SKM-1 (cell line): ENCODE data around the gene TMC6.
"Not testable (repeated sequence)": the region's sequence is repeated elsewhere in the genome, so short reads cannot be mapped to it uniquely, and the experiment has no call there.

Experiments
- DNase-seq: peaks from one replicate; lab custom pipeline; 2025; ENCODE audit not compliant: unreplicated experiment; lab: John Stamatoyannopoulos, UW

TMC6 gene

DNA sequence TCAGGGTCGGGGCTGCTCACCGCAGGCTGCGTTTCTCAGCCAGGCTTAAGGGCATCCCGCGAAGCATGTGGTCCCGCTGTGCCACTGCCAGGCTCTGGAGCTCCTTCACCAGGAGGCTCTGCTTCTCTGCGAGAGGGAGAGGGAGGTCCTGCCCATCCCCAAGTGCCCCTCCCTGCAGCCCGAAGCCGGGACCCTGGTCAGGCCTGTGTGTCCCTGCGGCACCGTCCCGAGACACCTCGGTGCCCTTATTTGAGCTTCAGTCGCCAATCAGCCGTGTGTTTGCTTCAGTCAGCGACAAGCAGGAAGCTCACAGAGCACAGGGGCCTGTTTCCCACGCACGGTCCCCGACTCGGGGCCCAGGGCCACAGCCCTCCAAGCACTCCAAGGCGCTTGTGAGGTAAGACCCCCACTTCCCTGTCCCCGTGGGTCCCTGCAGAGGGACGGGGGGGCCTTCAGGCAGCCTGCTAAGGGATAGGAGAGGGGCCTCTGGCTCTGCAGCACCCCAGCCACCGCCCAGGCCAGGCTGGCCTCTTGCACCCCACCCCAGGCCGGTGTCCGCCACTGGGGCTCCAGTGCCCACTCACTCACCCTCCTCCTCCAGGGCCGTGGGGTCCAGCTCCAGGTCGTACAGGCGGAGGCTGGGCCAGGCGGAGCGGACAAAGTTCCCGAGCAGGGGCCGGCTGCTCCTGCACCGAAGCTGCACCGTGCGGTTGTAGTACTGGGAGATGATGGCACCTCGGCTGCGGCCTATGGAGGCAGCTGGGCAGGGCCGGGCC lies 3.2 kb downstream of the TMC6 start:
- no peak for DNase-seq

DNA sequence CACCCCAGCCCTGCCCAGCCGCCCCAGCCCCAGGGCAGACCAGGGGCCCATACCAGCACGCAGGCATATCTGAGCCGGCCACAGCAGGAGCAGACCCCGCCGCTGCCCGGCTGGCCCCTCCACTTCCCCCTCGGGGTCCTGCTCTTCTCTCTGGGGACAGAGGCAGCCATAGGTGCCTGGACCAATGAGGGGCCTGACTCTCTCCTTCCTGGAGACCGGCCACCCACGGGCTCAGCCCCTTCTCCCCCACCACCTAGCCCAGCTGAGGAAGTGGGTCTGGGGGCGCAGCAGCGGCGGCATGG lies 3.8 kb downstream of the TMC6 start:
- no peak for DNase-seq

DNA sequence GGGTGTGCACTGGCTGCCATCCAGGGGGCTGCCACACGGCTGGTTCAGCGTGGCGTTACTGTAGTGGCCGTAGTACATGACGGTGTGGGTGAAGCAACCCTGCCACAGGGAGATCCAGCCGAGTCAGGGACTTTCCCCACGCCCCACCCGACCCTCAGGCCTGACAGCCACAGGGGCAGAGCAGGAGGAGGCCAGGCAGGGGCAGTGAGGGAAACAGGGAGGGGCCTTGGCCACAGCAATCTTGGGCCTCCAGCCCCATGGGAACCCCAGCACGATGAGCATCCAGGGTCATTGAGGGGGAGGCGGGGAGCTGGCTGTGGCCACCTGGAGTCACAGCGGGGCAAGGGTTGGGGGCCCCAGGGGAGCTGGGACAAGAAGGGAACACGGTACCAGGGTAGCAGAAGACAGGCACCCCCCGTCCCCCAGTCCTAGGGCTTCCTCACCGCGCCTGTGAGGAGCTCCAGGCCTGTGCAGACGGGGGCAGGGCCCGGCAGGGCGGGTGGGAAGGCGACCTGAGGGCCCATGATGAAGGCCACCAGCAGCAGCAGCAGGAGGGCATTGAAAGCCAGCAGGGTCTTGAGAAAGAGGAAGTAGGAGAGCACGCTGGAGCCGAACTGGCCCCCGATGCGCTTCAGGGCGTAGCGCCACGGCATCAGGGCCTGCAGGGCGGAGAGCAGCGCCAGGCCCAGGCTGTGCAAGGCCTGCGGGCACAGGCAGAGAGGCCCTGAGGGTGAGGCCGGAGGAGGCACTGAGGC lies 4.3 kb downstream of the TMC6 start:
- no peak for DNase-seq

DNA sequence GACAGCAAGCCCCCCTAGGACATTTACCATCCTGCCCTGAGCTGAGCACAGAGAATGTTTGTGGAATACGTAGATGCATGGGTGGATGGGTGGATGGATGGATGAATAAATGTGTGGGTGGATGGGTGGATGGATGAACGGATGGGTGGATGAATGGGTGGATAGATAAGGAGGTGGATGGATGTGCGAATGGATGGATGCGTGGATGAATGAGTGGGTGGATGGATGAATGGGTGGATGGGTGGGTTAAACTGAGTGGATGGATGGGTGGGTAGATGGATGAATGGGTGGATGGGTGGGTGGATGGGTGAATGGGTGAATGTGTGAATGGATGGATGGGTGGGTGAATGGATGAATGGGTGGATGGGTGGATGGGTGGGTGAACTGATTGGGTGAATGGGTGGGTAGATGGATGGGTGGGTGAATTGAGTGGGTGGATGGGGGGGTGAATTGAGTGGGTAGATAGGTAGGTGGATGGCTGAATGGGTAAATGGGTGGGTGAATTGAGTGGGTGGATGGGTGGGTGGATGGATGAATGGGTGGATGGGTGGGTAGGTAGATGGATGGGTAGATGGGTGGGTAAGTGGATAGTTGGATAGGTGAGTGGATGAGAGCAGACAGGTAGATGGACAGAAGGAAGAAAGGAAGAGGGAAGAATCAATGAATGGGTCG lies 5.2 kb downstream of the TMC6 start:
- DNase-seq, result no peak

DNA sequence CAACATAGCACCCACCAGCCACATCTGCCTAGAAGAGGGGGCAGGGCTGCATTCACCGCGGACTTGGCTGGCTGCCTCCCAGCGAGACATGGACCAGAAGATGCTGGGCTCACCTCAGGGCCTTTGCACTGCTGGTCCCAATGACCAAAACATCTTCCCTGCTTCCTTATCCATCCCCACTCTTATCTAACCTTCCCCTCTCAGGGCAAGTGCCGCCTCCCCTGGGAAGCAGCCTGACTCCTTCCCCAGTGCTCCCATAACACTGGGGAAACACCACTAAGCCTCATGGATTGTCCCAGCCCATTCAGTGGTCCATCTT lies 5.7 kb downstream of the TMC6 start:
- no peak for DNase-seq

DNA sequence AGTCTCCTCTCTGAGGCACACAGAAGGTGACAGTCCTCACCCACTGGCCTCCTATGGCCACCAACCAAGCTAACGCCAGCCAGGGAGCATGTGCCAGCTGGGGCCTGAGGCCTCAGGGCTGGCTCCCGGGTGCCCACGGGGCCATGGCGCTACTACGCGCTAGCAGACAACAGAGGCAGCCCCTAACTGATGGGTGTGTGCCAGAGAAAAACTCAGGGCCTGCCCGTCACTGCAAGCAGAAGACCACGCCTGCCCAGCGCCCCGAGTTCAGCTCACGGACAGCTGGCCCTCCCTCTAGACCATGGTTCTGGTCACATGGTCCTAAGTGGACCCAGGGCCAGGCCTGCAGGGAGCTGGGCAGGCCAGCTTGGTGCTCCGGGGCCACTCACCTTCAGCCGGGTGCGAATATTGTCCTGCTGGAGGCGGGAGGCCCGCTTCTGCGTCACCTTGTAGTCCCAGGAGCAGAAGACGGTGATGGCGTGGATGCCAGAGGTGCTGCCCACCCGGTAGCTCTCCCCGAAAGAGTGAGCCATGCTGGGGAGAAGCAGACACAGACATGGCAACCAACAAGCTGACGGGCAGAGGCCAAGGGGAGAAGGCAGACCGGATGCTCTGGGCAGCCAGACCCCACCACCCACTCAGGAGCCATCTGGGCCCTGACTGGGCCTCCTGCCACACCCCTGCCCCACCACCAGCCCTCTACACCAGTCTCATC lies 6.2 kb downstream of the TMC6 start:
- no peak for DNase-seq

DNA sequence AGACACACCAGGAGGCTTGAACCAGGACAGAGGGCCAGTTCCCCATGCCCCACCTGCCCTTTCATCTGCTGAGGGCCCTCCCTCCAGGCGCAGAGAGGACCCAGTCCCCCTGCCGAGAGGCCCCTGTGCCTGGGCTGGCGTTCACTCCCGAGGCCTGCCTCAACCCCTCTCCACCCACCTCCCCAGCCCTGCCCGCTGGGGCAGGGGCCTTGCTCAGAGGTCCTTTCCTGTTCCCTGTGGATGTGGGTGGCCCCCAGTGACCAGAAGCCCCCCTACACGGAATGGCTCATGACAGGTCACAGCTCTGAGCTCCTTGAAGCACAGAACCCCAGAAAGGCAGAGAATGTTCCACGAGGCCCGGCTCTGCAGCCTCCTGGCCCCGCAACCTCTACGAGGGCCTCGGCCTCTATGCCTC lies 6.7 kb downstream of the TMC6 start:
- DNase-seq, result no peak

DNA sequence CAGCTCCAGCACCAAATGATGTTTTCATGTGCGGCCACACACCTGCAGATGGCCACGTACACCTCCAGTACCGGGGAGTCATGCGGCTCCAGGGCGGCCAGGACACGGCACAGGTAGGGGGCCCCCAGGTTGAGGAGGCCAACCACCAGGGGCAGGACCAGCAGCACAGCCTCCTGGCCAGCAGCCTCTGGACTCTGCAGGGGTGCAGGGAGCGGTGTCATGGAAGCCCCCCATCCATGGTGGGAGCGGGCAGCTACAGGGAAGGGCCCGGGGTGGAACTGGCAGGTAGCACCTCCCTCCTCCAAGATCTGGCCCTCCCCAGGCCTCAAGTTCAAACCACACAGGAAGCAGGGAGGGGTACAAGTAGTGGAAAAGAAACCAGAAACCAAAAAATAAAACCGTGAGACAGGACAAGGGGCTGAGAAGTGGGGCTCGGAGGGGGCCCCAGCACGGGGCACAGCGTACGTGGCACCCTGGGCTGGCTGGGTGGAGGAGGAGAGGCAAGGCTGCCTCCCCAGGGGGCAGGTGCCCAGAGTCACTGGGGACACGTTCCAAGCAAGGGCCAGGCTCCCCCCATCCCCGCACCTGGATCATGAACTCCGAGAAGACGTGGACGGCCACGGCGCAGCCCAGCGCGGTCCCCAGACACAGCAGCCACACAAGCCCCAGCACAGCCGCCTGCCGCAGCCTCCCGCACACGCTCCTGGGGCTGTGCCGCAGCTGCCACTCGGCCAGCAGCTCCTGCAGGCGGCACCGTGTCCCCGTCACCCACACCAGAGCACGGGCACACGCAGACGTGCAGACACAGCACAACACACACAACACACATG lies 7.4 kb downstream of the TMC6 start:
- no peak for DNase-seq

DNA sequence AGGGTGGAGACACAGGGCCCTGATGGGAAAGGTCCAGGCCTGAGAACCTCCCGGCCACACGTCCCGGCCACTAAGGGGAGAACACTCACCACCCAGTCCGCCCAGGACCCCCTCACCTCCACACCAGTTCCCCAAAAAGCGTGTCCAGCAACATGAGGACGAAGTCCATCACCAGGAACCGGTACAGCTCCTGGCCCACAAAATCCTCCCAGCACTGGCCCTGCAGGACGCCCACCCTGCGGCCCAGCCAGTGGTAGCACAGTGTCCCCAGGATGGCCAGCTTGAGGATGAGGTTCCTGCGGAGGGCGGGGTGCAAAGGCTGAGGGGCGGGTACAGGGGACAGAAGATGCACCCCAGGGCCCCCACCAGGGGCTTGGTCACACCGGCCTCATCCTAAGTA lies 8.0 kb downstream of the TMC6 start:
- DNase-seq, result no peak

DNA sequence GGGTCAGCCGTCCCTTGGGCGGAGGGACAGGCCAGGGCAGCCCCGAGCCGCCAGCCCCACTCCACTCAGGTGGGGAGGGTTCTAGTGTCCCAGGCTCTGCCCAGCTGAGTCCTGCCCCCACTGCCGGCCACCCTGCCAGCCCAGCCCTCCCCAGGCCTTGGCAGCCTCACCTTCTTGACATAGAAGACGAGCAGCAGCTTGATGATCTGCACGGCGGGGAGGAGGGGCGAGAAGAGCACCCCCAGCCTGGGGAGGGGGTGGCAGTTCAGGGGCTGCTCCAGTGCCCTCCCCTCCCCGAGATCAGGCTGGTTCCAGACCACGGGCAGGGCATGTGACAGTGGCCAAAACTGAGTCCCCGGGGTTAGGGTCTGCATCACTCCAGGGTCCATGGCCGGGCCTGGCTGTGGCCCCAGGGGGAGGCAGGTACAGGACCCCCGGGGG lies 9.7 kb downstream of the TMC6 start:
- no peak for DNase-seq

DNA sequence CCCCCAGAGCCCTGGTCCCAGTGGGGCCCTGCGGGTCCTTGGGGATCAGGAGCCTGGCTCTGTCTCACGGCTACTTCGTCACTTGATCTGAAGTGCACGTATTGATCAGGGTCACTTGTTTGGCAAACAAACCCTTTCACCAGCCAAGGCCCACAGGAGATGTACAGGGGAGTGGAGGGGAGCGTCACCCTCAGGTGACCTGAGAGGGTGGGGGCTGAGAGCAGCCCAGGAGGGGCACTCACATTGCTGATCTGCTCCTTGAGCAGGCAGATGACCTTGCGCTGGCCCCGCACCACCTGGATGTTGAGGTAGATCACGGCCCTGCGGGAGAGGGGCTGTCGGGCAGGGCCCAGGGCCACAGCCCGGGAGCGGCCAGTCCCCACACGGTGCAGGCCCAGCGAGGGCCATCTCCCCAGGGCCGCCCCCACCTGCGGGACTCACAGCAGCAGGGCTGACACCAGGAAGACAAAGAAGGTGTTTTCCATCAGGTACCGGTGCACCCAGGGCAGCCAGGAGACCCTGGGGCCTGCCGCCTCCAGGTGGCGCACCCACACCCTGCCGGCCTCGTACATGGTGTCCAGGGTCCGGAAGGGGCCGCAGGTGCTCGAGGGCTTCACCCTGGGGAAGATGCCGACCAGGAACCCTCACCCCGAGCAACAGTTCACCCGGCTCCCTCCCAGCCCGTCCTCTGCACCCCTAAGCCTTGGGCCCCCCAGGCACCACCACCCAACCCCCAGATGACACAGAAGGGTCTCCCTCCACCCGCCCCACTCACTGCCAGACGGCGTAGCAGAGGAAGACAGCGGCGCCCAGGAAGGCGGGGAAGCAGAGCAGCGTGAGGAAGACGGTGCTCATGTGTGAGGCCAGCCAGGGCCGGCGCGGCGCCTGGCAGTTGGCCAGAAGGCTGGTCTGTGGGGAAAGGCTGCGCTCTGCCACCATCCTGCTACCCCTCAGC lies 11.3 kb downstream of the TMC6 start:
- no peak for DNase-seq

DNA sequence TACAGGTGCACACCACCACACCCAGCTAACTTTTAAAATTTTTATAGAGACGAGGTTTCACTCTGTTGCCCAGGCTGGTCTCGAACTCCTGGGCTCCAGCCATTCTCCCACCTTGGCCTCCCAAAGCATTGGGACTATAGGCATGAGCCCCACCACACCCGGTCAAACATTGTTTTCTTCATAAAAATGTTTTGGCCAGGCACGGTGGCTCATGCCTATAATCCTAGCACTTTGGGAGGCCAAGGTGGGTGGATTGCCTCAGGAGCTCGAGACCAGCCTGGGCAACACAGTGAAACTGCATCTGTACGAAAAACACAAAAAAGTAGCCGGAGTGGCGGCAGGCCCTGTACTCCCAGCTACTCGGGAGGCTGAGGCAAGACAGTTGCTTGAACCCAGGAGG lies 12.1 kb downstream of the TMC6 start:
- DNase-seq, result no peak

DNA sequence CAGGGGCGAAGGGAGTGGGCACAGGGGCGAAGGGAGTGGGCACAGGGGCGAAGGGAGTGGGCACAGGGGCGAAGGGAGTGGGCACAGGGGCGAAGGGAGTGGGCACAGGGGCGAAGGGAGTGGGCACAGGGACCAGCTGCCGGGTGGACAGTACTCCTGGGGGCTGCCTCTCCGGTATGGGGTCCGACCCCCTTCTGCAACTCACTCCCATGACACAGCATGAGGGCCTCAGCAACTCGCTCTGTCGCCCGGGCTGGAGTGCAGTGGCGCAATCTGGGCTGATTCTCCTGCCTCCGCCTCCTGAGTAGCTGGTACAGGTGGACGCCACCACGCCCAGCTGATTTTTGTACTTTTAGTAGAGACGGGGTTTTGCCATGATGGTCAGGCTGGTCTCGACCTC lies 12.8 kb downstream of the TMC6 start:
- not testable (repeated sequence) for DNase-seq

DNA sequence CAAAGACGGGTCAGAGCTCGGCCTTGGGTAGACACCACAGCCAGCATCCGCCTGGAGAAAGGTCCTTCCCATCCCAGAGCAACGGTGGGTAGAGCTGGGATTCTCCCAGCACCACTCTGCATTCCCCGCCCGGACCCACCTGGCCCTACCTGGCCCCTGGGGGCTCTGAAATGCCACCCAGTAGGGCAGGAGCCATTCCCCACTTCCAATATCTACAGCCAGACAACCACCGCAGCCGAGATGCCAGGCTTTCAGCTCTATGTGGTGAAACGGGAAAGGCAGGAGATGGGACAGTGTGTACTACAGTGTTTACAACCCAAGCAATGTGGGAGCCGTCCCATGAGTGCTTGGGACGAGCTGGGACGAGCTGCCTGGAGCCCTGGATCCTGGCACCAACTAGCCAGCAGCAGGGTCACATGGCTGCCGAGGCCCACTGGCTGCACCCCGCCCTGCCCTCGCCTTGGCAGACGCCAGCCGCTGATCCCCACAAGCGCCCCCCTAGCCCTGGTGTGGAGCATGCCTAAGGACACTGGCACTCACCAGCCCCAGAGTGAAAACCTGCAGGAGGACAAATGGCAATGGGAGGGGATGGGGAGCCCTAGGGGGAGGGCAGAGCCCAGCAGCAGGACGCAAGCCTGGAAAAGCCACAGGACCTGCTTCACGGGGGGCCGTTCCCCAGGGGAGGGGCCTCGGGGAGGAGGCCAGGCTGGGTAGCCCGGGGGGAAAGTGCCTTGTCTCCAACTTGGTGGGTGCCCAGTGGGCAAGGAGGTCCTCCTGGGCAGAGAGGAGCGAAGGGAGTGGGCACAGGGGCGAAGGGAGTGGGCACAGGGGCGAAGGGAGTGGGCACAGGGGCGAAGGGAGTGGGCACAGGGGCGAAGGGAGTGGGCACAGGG lies 13.5 kb downstream of the TMC6 start:
- no peak for DNase-seq

DNA sequence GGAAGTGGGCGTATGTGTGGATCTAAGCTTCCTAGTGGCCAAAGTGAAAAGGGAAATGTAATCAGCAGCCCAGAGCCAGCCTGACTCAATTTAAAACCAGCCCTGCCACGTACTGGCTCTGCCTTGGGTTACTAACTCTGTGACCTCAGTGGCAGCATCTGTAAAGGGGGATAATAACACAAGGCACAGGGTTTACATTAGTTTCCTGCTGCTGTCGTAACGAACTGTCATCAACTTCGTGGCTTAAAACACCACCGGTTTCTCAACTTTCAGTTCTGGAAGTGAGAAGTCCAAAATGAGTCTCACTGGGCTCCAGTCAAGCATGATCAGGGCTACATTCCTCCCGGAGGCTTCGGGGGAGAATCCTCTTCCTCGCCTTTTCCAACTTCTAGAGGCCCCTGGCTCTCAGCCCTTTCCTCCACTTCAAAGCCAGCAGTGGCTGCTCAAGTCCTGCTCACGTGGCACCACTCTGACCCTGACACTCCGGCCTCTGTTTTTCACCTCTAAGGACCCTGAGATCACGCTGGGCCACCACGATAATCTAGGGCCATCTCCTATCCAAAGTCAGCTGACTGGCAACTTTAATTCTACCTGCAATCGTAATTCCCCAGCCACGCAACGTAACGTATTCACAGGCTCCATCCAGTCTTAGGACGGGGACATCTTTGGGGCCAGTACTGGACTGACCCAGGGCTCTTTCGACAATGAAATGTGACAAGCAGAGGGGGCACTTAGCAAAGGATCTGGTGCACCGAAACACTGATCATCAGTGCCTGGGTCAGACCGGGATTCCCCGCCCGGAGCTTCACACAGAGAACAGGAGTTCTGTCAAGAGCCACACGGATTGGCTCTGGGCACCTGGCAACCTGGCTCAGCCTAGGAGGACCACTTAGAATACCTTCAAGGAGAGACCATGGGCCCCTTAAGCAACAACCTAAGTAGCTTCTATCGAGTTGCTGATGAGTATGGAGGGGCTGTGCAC lies 14.5 kb downstream of the TMC6 start:
- no peak for DNase-seq

DNA sequence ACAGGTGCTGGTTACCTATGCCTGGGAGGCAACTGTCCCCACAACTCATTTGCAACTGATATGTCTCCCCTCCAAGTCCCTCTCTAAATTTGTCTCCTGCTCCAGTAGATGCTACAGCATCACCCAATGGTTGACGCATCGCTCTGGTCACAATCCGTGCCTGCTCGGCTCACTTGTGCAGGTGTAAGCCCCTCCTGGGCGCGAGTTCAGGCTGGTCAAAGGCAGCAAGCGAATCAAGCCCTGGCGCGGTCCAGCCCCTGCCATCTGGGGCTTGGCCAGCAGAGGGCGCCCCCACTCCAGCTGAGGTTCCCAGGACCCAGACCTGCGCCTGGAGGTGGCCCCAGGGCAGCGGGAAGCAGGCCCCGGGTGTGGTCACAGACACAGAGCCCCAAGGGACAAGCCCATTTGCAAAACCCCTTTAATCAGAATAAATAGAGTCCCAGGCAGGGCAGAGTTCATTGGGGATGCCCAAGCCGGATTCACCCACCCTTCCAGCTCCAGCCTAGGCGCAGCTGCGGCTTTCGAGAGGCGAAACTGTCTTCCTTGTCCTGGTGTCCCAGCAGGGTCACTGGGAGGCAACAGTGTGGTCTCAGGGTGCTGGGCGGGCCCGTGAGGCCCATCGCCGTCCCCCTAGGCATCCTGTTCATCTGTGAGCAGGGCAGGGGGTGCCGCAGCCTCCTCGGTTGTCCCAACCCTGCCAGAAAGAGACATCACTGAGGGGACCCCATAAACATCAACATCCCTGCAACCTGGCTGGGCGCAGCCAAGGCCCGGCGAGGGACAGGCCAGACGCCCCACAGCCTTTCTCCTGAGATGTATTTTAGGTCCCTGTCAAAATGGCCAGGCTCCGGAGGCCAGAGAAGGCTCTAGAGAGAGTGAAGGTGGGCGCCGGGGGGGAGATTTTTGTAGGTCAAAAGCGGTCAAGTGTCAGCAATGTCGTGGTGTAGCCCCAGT lies 15.8 kb downstream of the TMC6 start:
- no peak for DNase-seq
